ENCODE measurements around the gene FAM161A.

DNA sequence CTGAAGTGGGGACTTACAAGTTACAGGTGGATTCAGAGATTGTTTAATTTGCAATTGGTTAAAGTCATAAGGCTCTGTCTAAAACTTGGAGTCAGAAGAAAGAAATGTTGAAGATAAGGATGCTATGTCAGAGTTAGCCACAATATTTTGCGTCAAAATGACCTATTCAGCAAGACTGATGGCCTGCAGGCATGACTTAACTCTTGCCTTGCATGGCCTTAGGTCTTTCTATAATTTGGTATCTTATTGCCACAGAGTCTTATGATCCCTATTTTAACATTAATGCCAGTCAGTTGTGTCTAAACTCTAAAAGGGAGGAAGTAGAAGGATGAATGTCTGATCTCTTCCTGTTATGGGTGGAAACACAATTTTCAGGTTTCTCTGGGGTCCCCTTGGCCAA, 46.4 kb upstream of the FAM161A start:
- TF ChIP-seq, protein P1, sequence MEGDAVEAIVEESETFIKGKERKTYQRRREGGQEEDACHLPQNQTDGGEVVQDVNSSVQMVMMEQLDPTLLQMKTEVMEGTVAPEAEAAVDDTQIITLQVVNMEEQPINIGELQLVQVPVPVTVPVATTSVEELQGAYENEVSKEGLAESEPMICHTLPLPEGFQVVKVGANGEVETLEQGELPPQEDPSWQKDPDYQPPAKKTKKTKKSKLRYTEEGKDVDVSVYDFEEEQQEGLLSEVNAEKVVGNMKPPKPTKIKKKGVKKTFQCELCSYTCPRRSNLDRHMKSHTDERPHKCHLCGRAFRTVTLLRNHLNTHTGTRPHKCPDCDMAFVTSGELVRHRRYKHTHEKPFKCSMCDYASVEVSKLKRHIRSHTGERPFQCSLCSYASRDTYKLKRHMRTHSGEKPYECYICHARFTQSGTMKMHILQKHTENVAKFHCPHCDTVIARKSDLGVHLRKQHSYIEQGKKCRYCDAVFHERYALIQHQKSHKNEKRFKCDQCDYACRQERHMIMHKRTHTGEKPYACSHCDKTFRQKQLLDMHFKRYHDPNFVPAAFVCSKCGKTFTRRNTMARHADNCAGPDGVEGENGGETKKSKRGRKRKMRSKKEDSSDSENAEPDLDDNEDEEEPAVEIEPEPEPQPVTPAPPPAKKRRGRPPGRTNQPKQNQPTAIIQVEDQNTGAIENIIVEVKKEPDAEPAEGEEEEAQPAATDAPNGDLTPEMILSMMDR (IDR thresholded peaks at IDR 0.05), result no peak
- no peak for TF ChIP-seq POLR2A (IDR thresholded peaks at IDR 0.05)

Measured in gastroesophageal sphincter (tissue), 3 donors.